Mesendoderm (in vitro differentiated cells): Measurements from ENCODE around the gene ERGIC1.

Experiments used
- DNase-seq: peaks from one replicate; pipeline ENCODE4 v3.0.0; 2013
- H2AK5ac ChIP-seq: 2 replicates; pipeline ENCODE4 v1.6.1; 2013; ENCODE audit warnings: low read length, inconsistent platforms
- H2BK120ac ChIP-seq: 2 replicates; pipeline ENCODE4 v1.6.1; 2013; ENCODE audit warnings: low read depth, mild to moderate bottlenecking, low read length, moderate library complexity, mixed read lengths
- H2BK15ac ChIP-seq: replicated peaks from 2 replicates; pipeline ENCODE4 v1.6.1; 2013; ENCODE audit warnings: low read depth, mild to moderate bottlenecking, moderate library complexity
- H2BK5ac ChIP-seq: 2 replicates; pipeline ENCODE4 v1.6.1; 2013; ENCODE audit warnings: low read length, inconsistent platforms
- H3K18ac ChIP-seq: 2 replicates; pipeline ENCODE4 v1.6.1; 2013; ENCODE audit warnings: mild to moderate bottlenecking, low read length, mixed read lengths
- H3K23ac ChIP-seq: one replicate; pipeline ENCODE4 v1.6.1; 2013; ENCODE audit warnings: low read length
- H3K27ac ChIP-seq: 2 replicates; pipeline ENCODE4 v1.5.1; 2013; ENCODE audit warnings: low read depth, mild to moderate bottlenecking, inconsistent platforms, low read length, moderate library complexity
- H3K27me3 ChIP-seq: 2 replicates; pipeline ENCODE4 v1.6.1; 2013; ENCODE audit warnings: low read length, control low read depth, mild to moderate bottlenecking, inconsistent platforms; ENCODE audit not compliant: insufficient read depth, poor library complexity
- H3K36me3 ChIP-seq: 2 replicates; pipeline ENCODE4 v1.6.1; 2013; ENCODE audit warnings: low read length, inconsistent platforms; ENCODE audit not compliant: control insufficient read depth, insufficient read depth
- H3K4ac ChIP-seq: one replicate; pipeline ENCODE4 v1.6.1; 2013; ENCODE audit warnings: low read depth, mild to moderate bottlenecking, low read length, moderate library complexity
- H3K4me1 ChIP-seq: 2 replicates; pipeline ENCODE4 v1.6.1; 2013; ENCODE audit warnings: low read depth, low read length, inconsistent platforms; ENCODE audit not compliant: control insufficient read depth
- H3K4me2 ChIP-seq: 2 replicates; pipeline ENCODE4 v1.6.1; 2013; ENCODE audit warnings: low read length
- H3K4me3 ChIP-seq: 2 replicates; pipeline ENCODE4 v1.5.1; 2013; ENCODE audit warnings: mild to moderate bottlenecking, low read length
- H3K56ac ChIP-seq: one replicate; pipeline ENCODE4 v1.6.1; 2013; ENCODE audit warnings: low read length
- H3K79me1 ChIP-seq: 2 replicates; pipeline ENCODE4 v1.6.1; 2013; ENCODE audit warnings: low read length, inconsistent platforms
- H3K79me2 ChIP-seq: 2 replicates; pipeline ENCODE4 v1.6.1; 2013; ENCODE audit warnings: mild to moderate bottlenecking, low read length; ENCODE audit not compliant: control insufficient read depth, insufficient read depth
- H3K9ac ChIP-seq: 2 replicates; pipeline ENCODE4 v1.6.1; 2013; ENCODE audit warnings: low read length, inconsistent platforms
- H4K5ac ChIP-seq: one replicate; pipeline ENCODE4 v1.6.1; 2013; ENCODE audit warnings: low read length
- H4K8ac ChIP-seq: one replicate; pipeline ENCODE4 v1.6.1; 2013; ENCODE audit warnings: low read depth, mild to moderate bottlenecking, control low read depth, low read length, moderate library complexity
- WGBS: extraction: QIAGEN DNeasy Blood & Tissue Kit; methylation state at CpG from one replicate; pipeline ENCODE4 v1.1.7; 2013; ENCODE audit warnings: low lambda C conversion rate, missing lambda C conversion rate; ENCODE audit not compliant: insufficient coverage; ENCODE audit errors: extremely low coverage; 5-methylcytosine and 5-hydroxymethylcytosine counted together

ERGIC1 gene

DNA sequence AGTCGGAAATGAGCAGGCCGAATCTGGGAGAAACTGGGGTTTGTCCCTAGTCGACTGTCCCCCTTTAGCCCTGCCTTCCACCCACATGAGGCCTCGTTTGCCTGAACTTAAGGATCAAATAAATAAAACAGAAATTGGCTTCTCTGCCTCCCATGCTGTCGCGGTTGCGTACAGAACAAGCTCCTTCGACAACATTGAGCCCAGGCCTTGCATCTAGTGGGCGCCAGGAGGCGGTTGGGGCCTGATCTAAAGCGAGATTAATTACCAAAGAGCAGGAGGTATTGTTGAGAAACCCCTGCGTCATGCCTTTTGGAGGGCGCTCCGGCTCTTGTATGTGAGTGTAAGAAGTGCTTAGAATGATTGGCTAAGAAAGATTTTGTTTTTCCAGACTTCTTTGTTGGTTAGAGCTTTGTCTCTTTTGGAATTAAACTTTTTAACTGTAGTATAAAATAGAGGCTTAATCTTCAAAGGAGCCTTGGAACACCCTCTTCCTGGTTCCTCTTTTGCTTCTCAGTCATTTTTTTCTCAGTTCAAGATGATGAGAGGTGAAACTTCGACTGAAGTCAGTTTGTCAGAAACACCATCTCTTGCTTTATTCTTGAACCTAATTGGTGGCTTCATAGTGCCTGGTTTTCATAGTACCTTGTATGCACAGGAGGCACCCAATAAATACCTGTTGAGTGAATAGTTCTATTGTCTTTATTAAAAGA is 150.3 kb downstream of the ERGIC1 start:
- H3K4me1 ChIP-seq = no peaks in the 10 kb centered on the region
- H2BK15ac ChIP-seq = no peak overlapping the region
- H4K8ac ChIP-seq = no peak overlapping the region
- no peak overlapping the region for H2AK5ac ChIP-seq
- H2BK120ac ChIP-seq = no peak overlapping the region
- peak overlapping the region; percentile 98 for H3K4me3 ChIP-seq
- H3K27ac ChIP-seq = peak overlapping the region; percentile 17
- H3K79me2 ChIP-seq = peaks cover 29% of the 10 kb centered on the region
- WGBS = no CpG with 5 or more reads among the region's 15 CpGs
- peak overlapping the region; percentile 91 for H3K9ac ChIP-seq
- no peaks in the 10 kb centered on the region for H3K27me3 ChIP-seq
- H3K23ac ChIP-seq = no peak overlapping the region
- no peak overlapping the region for H4K5ac ChIP-seq
- no peak overlapping the region for H2BK5ac ChIP-seq
- peak overlapping the region; percentile 97 for H3K56ac ChIP-seq
- peaks cover 6% of the 10 kb centered on the region for H3K79me1 ChIP-seq
- peak overlapping the region; percentile 75 for H3K4me2 ChIP-seq
- no peak overlapping the region for H3K18ac ChIP-seq
- no peak overlapping the region for H3K4ac ChIP-seq
- H3K36me3 ChIP-seq = no peaks in the 10 kb centered on the region
- peak; percentile 95 for DNase-seq

DNA sequence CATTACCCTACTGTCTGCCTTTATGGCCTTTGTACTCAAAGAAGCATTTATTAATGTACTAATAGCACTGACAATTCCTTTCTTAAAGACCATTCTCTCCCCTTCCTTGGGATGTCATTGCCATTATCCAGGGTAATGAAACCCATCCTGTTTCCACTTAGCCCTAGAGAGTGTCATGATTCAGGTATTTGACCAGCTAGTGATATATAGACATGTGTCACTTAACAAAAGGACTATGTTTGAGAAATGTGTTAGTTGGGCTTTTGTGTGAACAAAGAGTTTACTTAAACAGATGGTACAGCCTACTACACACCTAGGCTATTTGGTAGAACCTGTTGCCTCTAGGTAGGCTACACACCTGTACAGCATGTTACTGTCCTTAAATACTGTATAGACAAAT is 151.5 kb downstream of the ERGIC1 start:
- Histone ChIP-seq H2BK15ac (no peak overlapping the region), H3K18ac (no peak overlapping the region), H4K5ac (no peak overlapping the region), H3K27me3 (no peaks in the 10 kb centered on the region), H3K56ac (no peak overlapping the region), H3K4ac (no peak overlapping the region), H2BK120ac (no peak overlapping the region), H3K79me1 (peaks cover 7% of the 10 kb centered on the region), H3K23ac (no peak overlapping the region), H3K36me3 (no peaks in the 10 kb centered on the region), H3K4me3 (no peak overlapping the region), H3K27ac (no peak overlapping the region), H3K4me2 (peak overlapping the region; percentile 4), H2AK5ac (no peak overlapping the region), H3K9ac (no peak overlapping the region), H3K4me1 (no peaks in the 10 kb centered on the region), H3K79me2 (peaks cover 31% of the 10 kb centered on the region), H4K8ac (no peak overlapping the region), H2BK5ac (no peak overlapping the region)
- DNase-seq = no peak

DNA sequence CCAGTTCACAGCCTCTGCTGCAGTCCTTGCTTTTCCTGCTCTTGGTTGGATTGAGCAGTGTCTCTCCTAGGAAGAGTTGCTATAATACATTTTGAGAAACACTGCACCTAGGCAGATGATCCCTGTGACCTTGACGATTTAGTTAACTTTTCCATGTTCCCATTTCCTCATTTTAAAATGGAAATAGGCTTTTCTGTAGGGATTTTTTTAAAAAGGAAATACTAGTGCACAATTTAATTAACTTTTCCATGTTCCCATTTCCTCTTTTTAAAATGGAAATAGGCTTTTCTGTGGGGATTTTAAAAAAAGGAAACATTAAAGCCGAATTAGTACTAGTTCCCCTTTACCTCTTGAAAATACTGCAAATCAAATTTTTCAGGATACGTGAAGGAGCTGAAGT is 154.2 kb downstream of the ERGIC1 start:
- Histone ChIP-seq H3K56ac (no peak overlapping the region), H3K79me2 (peaks cover 37% of the 10 kb centered on the region), H3K36me3 (no peaks in the 10 kb centered on the region), H3K4me1 (no peaks in the 10 kb centered on the region), H2AK5ac (no peak overlapping the region), H2BK5ac (no peak overlapping the region), H3K9ac (no peak overlapping the region), H3K4ac (no peak overlapping the region), H3K27ac (no peak overlapping the region), H4K8ac (no peak overlapping the region), H3K23ac (no peak overlapping the region), H4K5ac (no peak overlapping the region), H2BK15ac (no peak overlapping the region), H3K4me3 (no peak overlapping the region), H3K18ac (no peak overlapping the region), H3K79me1 (peaks cover 11% of the 10 kb centered on the region), H3K27me3 (no peaks in the 10 kb centered on the region), H3K4me2 (no peak overlapping the region), H2BK120ac (no peak overlapping the region)
- DNase-seq = no peak
- no CpG with 5 or more reads among the region's 3 CpGs for WGBS

DNA sequence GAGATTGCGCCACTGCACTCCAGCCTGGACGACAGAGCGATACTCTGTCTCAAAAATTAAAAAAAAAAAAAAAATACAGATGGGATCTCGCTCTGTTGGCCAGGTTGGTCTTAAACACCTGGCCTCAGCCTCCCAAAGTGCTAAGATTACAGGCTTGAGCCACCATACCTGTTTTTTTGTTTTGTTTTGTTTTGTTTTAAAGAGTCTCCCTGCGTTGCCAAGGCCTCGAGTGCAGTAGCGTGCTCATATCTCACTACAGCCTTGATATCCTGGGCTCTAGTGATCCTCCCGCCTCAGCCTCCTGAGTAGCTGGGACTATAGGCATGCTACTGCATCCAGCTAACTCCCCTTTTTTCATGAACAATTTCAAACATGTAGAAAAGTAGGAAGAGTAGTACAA is 156.7 kb downstream of the ERGIC1 start:
- Histone ChIP-seq H2BK15ac (no peak overlapping the region), H3K27ac (no peak overlapping the region), H3K27me3 (no peaks in the 10 kb centered on the region), H3K36me3 (peaks cover 2% of the 10 kb centered on the region), H2BK120ac (no peak overlapping the region), H2BK5ac (no peak overlapping the region), H3K79me1 (peaks cover 10% of the 10 kb centered on the region), H4K8ac (no peak overlapping the region), H3K4me2 (no peak overlapping the region), H3K4me1 (no peaks in the 10 kb centered on the region), H3K4ac (no peak overlapping the region), H3K4me3 (no peak overlapping the region), H3K56ac (no peak overlapping the region), H2AK5ac (no peak overlapping the region), H3K79me2 (peaks cover 23% of the 10 kb centered on the region), H4K5ac (no peak overlapping the region), H3K23ac (no peak overlapping the region), H3K9ac (no peak overlapping the region), H3K18ac (no peak overlapping the region)
- DNase-seq = no peak
- WGBS = no CpG with 5 or more reads among the region's 8 CpGs

DNA sequence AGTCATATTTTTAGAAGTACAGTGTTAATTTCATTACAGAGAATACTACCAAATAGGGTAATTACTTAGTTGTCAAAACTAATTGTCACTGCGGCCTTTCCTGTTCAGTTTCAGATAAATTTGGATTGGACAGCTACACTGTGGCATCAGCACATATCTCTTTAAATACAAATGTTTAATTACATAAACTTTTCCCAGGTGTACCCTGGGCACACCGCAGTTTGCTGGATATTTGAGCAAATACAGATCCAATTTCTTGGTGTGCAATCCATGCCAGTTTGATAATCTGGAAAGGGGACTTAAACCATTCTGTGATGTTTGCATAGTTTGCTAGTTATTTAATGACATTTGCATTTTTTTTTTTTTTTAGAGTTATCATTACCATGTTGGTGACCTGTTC is 160.4 kb downstream of the ERGIC1 start:
- H3K27ac ChIP-seq = no peak overlapping the region
- H3K4me3 ChIP-seq = no peak overlapping the region
- no peak overlapping the region for H4K5ac ChIP-seq
- H3K27me3 ChIP-seq = no peaks in the 10 kb centered on the region
- DNase-seq = no peak
- WGBS = no CpG with 5 or more reads among the region's 2 CpGs
- no peaks in the 10 kb centered on the region for H3K4me1 ChIP-seq
- no peak overlapping the region for H3K4ac ChIP-seq
- no peak overlapping the region for H3K18ac ChIP-seq
- H2BK120ac ChIP-seq = no peak overlapping the region
- no peak overlapping the region for H2BK5ac ChIP-seq
- H3K36me3 ChIP-seq = peaks cover 2% of the 10 kb centered on the region
- no peak overlapping the region for H4K8ac ChIP-seq
- H2BK15ac ChIP-seq = no peak overlapping the region
- no peak overlapping the region for H2AK5ac ChIP-seq
- no peak overlapping the region for H3K9ac ChIP-seq
- peaks cover 11% of the 10 kb centered on the region for H3K79me1 ChIP-seq
- no peak overlapping the region for H3K4me2 ChIP-seq
- H3K23ac ChIP-seq = no peak overlapping the region
- H3K56ac ChIP-seq = no peak overlapping the region
- peaks cover 9% of the 10 kb centered on the region for H3K79me2 ChIP-seq

DNA sequence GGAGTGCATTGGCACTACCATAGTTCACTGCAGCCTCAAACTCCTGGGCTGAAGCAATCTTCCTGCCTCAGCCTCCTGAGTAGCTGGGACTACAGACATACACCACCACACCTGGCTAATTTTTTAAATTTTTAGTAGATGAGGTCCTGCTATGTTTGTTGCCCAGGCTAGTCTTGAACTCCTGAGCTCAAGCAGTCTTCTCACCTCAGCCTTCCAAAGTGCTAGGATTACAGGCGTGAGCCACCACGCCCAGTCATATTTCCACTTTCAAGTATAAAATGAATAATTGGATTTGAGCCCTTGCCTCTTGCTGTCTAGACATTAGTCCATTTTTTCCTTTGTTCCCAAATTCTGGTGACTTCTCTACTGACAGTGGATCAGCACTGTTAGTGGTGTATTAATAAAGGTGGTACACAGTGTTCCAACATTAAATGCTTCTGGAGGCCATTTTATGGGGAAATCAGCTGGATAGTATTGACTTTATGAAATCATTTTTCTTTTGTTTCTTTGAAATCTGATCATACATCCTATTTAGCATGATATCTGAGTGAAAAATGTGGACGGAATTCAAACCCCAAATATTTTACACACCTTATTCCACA is 165.4 kb downstream of the ERGIC1 start:
- Histone ChIP-seq H3K4ac (no peak overlapping the region), H3K4me1 (peaks cover 2% of the 10 kb centered on the region), H3K27ac (no peak overlapping the region), H3K9ac (no peak overlapping the region), H3K23ac (no peak overlapping the region), H2AK5ac (no peak overlapping the region), H3K4me2 (no peak overlapping the region), H3K4me3 (no peak overlapping the region), H3K18ac (no peak overlapping the region), H2BK120ac (no peak overlapping the region), H3K79me1 (peaks cover 16% of the 10 kb centered on the region), H3K79me2 (peaks cover 18% of the 10 kb centered on the region), H2BK5ac (no peak overlapping the region), H3K27me3 (no peaks in the 10 kb centered on the region), H3K56ac (no peak overlapping the region), H4K5ac (no peak overlapping the region), H4K8ac (no peak overlapping the region), H3K36me3 (peaks cover 2% of the 10 kb centered on the region), H2BK15ac (no peak overlapping the region)
- no CpG with 5 or more reads among the region's 3 CpGs for WGBS
- DNase-seq = no peak
